Fibroblast of skin of scalp (primary cell): ENCODE data around the gene FAM83E.

ENCODE experiments used
- DNase-seq: peaks from one replicate; pipeline ENCODE4 v3.0.0-alpha.2; 2013

The FAM83E gene

GRCh38 chr19:48571378-48572162, 43.3 kb downstream of the FAM83E start:
- DNase-seq: no peak

- peak; percentile 29 for DNase-seq
Measured at GRCh38 chr19:48569814-48570213, 45.1 kb downstream of the FAM83E start.

GRCh38 chr19:48568345-48568886, 46.5 kb downstream of the FAM83E start:
- peak; percentile 88 for DNase-seq

GRCh38 chr19:48565090-48565489, 49.8 kb downstream of the FAM83E start:
- DNase-seq: peak; percentile 71
